ELR (cell line): ENCODE data around the gene PIGR.

ENCODE experiments used
- DNase-seq: peaks from one replicate; pipeline ENCODE4 v3.0.0-alpha.2; 2015; ENCODE audit warnings: low read depth

PIGR gene

GRCh38 chr1:206909161-206909882 is 36.9 kb downstream of the PIGR start:
- DNase-seq, result peak; percentile 56

DNA sequence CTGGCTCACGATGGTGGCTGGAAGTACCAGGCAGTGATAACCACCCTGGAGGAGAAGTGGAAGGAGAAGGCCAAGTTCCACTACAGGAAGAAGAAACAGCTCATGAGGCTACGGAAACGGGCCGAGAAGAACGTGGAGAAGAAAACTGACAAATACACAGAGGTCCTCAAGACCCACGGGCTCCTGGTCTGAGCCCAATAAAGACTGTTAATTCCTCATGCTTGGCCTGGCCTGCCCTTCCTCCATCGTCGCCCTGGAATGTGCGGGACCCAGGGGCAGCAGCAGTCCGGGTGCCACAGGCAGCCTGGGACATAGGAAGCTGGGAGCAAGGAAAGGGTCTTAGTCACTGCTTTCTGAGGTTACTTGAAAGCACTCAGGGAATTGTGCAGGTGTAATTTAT is 38.2 kb downstream of the PIGR start:
- peak; percentile 36 for DNase-seq

DNA sequence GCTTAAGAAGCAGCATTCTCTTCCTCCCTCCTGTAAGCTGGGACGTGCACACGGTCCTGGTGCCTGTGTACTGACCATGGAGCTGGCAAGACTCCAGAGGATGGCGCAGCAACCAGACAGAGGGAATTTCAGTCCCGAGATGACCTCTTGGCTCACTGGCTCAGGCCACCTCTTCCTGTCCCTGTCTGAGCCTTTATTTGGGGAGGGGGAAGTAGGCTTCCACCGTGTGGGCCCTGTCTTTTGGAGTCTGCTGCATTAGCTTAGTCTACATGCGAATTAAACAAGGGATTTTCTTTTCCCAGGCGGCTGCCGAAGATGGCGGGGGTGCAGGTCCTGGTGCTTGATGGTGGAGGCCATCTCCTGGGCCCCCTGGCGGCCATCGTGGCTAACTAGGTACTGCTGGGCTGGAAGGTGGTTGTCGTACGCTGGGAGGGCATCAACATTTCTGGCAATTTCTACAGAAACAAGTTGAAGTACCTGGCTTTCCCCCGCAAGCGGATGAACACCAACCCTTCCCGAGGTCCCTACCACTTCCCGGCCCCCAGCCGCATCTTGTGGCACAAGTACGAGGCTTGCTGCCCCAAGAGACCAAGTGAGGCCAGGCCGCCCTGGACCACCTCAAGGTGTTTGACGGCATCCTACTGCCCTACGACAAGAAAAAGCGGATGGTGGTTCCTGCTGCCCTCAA is 38.8 kb downstream of the PIGR start:
- DNase-seq, result no peak

DNA sequence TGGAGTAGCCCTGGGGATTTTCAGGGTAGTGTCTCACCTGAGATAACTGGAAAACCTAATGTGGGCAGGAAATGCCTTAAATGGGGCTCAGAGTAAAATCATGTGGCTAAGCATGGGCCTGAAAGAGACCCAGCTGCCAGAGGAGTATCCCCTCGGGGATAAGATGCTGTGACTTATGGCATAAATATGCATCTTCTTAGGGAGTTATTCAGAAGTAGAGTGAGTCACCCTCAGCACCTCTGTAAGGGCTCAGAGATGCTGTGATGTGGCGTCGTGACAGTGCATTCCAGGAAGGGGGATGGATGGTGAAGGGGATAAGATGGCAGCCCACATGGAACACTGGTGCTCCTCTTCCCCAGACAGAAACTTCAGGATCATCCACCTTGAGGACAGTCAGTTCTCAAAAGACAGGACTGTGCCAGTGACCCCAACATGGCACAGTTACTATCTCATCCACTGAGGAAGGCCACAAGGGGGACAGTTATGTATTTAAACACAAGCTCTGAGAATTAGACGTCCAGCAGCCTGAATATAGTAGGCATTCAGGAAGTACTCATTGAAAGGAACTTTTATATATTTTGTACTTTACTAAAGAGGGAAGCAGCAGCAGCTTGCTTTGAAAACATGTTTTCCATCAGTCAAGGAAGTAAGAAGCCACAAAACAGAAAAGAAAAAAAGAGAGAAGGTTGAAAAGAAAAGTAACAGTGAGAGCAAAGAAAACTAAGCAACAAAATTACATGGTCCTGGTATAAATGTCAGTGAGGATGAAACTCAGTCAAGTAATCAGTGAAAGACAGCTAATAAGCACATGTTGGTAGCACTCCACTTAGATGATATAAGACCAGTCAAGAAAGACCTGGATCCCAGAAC is 40.7 kb downstream of the PIGR start:
- peak; percentile 100 for DNase-seq

- no peak for DNase-seq
These were observed 41.7 kb downstream of the PIGR start for GRCh38 chr1:206904423-206905142.

DNA sequence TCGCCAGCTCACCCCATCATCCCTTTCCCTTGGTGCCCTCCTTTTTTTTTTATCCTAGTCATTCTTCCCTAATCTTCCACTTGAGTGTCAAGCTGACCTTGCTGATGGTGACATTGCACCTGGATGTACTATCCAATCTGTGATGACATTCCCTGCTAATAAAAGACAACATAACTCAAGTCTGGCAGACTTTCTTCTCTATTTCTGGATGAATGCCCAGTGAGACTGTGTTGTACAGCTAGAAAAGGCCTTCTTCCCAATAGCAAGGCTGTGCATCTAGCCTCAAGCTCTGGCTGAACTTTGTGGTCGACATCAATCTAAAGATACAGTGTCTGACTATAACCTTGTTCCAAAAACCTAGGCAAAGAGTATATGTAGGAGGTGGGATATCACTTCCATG is 42.6 kb downstream of the PIGR start:
- no peak for DNase-seq

GRCh38 chr1:206902702-206903101 is 43.6 kb downstream of the PIGR start:
- no peak for DNase-seq

- no peak for DNase-seq
These were observed 44.3 kb downstream of the PIGR start for GRCh38 chr1:206901944-206902343.

- no peak for DNase-seq
These were observed 46.1 kb downstream of the PIGR start for GRCh38 chr1:206900149-206900548.

DNA sequence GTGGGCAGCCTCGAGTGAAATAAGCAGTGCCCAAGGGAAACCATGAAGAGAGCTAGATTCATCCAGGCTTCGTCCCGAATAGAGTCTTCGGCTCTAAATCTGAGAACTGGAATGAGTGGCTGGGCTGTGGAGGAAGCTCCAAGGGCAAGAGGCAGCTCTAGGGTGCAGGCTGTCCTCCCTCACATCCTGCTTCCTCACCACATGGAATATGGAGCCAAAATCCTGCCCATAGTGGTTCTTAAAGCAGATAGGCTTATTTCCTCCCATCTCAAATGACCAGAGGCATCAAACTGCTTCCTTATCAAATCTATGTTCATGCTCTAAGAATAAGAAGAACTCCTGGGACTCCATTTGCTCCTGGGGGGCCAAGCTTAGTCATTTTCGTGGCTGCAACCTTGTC is 46.5 kb downstream of the PIGR start:
- DNase-seq, result no peak

DNA sequence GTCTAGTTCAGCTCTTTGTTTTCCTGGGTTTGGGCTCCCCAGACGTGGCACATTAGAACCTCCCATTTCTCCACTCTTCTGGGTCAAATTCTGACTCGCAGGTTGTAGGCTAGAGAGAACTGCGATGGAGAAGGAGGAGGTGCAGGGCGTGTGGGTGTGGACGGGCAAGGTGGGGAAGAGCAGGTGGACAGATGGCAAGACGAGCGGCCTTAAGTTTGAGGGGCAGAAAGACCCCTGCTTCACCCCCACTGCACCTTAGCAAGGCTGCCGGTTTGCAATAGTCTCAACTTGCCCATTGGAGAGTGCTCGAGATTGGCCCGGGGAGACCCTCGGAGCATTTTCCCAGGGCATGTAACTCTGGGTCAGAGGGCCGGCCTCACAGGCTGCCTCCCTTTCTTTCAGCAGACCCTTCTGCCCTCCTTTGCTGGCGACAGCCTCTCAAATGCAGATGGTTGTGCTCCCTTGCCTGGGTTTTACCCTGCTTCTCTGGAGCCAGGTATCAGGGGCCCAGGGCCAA is 47.3 kb downstream of the PIGR start:
- DNase-seq, result no peak

DNA sequence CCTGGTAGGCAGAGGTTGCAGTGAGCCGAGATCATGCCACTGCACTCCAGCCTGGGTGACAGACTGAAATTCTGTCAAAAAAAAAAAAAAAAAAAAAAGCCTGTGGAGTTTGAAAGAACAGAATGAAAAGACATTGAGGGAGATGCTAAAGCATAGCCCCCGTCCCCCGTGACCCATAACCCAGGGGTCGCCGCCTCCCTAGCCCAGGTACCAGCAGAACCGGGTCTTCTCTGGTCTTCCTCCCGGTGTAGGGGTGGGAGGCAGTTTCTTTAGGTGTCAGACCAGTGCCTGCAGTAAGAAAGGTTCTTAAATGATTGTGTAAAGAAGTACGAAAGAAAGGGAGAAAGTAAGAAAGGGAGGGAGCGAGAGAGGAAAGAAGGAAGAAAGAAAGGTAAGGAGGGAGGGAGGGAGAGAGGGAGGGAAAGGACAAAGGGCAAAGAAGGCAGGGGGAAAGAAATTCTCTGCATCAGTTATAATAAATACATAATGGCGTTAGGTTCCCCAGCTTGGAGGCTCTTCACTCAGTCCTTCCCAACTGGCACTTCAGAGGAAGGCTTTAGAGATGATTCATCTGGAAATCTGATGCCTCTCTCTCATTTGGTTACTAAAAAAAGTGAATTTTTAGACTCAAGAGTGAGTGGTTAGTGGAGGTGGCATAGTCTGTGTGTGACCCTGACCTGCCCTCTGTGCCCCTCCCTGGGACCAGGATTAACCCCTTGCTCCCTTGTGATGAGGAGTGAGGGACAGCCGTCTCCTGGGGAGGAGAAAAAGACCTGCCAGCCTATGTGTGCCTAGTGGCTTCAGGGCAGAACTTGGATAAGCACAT is 48.0 kb downstream of the PIGR start:
- DNase-seq, result peak; percentile 84

- no peak for DNase-seq
These were observed 49.1 kb downstream of the PIGR start, which contains the start of gene IL24 for GRCh38 chr1:206897175-206897574. TSS of gene IL24 (plus strand) at chr1:206897443. CDS start at chr1:206897833, 390 bp downstream.

GRCh38 chr1:206896261-206896660 is 50.0 kb downstream of the PIGR start:
- DNase-seq, result no peak

- DNase-seq, result peak; percentile 42
These were observed 50.4 kb downstream of the PIGR start for GRCh38 chr1:206895837-206896242.

- DNase-seq, result no peak
These were observed 50.9 kb downstream of the PIGR start for GRCh38 chr1:206895325-206895724.

DNA sequence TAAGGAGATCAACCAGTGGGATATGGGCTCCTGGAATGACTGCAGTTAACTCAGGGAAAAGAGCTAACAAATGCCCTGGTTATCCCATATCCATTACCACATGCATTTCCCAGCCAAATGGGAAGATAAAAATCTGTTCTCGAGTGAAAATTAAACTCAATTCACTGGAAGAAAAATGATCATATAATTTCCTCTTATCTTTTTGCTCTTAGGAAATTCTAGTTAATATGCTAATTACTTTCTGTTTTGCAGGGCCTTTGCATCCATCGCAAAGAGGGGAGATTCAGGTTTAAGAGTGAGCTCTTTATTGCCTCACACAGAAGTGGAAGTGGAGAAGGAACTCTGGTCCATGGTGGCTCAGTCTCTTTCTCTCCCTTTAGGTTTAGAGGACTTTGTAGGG is 52.9 kb downstream of the PIGR start:
- no peak for DNase-seq

- peak; percentile 66 for DNase-seq
These were observed 53.8 kb downstream of the PIGR start for GRCh38 chr1:206892351-206892984.

DNA sequence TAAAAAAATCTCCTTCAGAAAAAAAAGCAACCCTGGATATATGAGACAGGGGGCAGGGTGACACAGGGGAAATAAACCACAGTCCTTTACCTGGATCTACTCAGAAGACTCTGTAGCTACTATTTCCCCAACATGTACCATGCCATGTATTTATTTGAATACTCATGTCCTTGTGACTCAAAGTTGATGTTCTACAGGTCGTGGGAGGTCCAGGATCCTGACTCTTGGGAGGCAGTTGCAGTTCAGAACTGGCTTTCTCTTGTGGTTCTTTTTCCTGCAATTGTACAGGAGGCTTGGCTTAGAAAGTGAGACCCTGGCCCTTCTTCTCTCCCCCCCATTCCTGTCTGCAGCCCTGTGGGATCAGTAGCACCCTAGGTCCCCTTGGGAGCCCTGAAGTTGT is 54.9 kb downstream of the PIGR start:
- peak; percentile 51 for DNase-seq
